CD4-positive, alpha-beta memory T cell (primary cell): Measurements from ENCODE around the gene GRHL1. TPM values are rescaled to one million over a fixed set of nuclear protein-coding genes. Genes with fewer than 3 reads are reported as not detected.

Experiments used
- CTCF ChIA-PET: fragments of 350-600 bp; sonication (Branson Sonifier 250); formaldehyde crosslinking; loops from one replicate; lab custom pipeline; 2021; ENCODE audit warnings: inconsistent platforms; ENCODE audit not compliant: partially characterized antibody; lab: Charles Lee
- POLR2A ChIA-PET: fragments of 350-600 bp; sonication (Branson Sonifier 250); formaldehyde crosslinking; loops from one replicate; lab custom pipeline; 2021; ENCODE audit not compliant: partially characterized antibody; lab: Charles Lee
- DNase-seq, 5 donors: peaks; one replicate each; pipeline versions ENCODE4 v3.0.0 to v3.0.0-alpha.2; 2020 to 2022; ENCODE audit warnings: mixed read lengths in 1 of 5
- H3K27ac ChIP-seq: one replicate; pipeline ENCODE4 v1.7.0; 2013; ENCODE audit warnings: low read depth, low read length
- H3K27me3 ChIP-seq: 2 replicates; pipeline ENCODE4 v1.7.0; 2013; ENCODE audit warnings: mild to moderate bottlenecking, low read length, moderate library complexity; ENCODE audit not compliant: insufficient read depth
- H3K36me3 ChIP-seq: 2 replicates; pipeline ENCODE4 v1.7.0; 2013; ENCODE audit warnings: mild to moderate bottlenecking, low read length, moderate library complexity; ENCODE audit not compliant: insufficient read depth
- H3K4me1 ChIP-seq: 2 replicates; pipeline ENCODE4 v1.7.0; 2013; ENCODE audit warnings: mild to moderate bottlenecking, low read length, moderate library complexity; ENCODE audit not compliant: insufficient read depth
- H3K4me3 ChIP-seq, 2 donors: one replicate each; pipeline ENCODE4 v1.7.0; 2013; ENCODE audit warnings: low read length in 2 of 2, mild to moderate bottlenecking in 1 of 2
- H3K9me3 ChIP-seq, 2 donors: one replicate each; pipeline ENCODE4 v1.7.0; 2013; ENCODE audit warnings: low read length in 2 of 2, control low read depth in 1 of 2; ENCODE audit not compliant: control insufficient read depth in 1 of 2
- H3K27ac Mint-ChIP-seq, 7 donors: one replicate each; pipeline ENCODE4 v1.8.0; 2020 to 2021; ENCODE audit warnings: mixed read lengths in 7 of 7, mild to moderate bottlenecking in 6 of 7, inconsistent platforms in 3 of 7, moderate library complexity in 3 of 7
- H3K27me3 Mint-ChIP-seq, 2 donors: one replicate each; pipeline ENCODE4 v1.8.0; 2020 to 2021; ENCODE audit warnings: mixed read lengths in 2 of 2
- H3K36me3 Mint-ChIP-seq, 2 donors: one replicate each; pipeline ENCODE4 v1.8.0; 2020 to 2021; ENCODE audit warnings: mixed read lengths in 2 of 2, inconsistent platforms in 1 of 2, mild to moderate bottlenecking in 1 of 2
- H3K4me1 Mint-ChIP-seq, 4 donors: one replicate each; pipeline ENCODE4 v1.8.0; 2020 to 2021; ENCODE audit warnings: mixed read lengths in 4 of 4, mild to moderate bottlenecking in 1 of 4
- H3K4me3 Mint-ChIP-seq, 8 donors: one replicate each; pipeline ENCODE4 v1.8.0; 2020 to 2021; ENCODE audit warnings: mixed read lengths in 8 of 8, mild to moderate bottlenecking in 7 of 8, moderate library complexity in 6 of 8, inconsistent platforms in 3 of 8
- H3K9me3 Mint-ChIP-seq, 8 donors: one replicate each; pipeline ENCODE4 v1.8.0; 2020 to 2021; ENCODE audit warnings: mixed read lengths in 8 of 8, mild to moderate bottlenecking in 5 of 8, inconsistent platforms in 3 of 8, moderate library complexity in 1 of 8
- intact Hi-C: fragments of 100-400 bp; cut with micrococcal nuclease; formaldehyde crosslinking; loops from one replicate; pipeline ENCODE4 v1.15.1; 2023
- polyA plus RNA-seq, 2 donors: library from polyadenylated mRNA; unstranded; fragments of 300-500 nt; fragmentation: Illumina TruSeq; gene quantifications; one replicate each; pipeline ENCODE4 v1.2.3, GENCODE V29; 2021
- total RNA-seq, 2 experiments: library from RNA; stranded (reverse); gene quantifications; one replicate each; pipeline ENCODE4 v1.2.3, GENCODE V29; 2021

Gene GRHL1
- total and polyA plus RNA-seq, 4 experiments from 2014 or later: 0.14 to 0.49 (median 0.33) TPM

GRCh38 chr2:9988320-9988719 is 36.8 kb downstream of the GRHL1 start:
- Histone ChIP-seq H3K36me3 (no peaks in the 10 kb centered on the region), H3K9me3 (no peaks in the 10 kb centered on the region), H3K27me3 (no peaks in the 10 kb centered on the region), H3K4me1 (peaks cover 8% of the 10 kb centered on the region), H3K4me3 (no peak overlapping the region), H3K27ac (no peak overlapping the region)
- no peaks in the 10 kb centered on the region for H3K9me3 Mint-ChIP-seq
- DNase-seq: no peak
- ChIA-PET CTCF (interaction anchor here (1.8 to 12.3 kb wide), 2 partner anchors 60 to 173 kb away, joined by 4 to 431 read pairs; partner anchors contain the start of gene KLF11), POLR2A (no interaction called here)
- no peaks in the 10 kb centered on the region for H3K36me3 Mint-ChIP-seq
- H3K27ac Mint-ChIP-seq: no peak overlapping the region
- no peak overlapping the region for H3K4me3 Mint-ChIP-seq
- no peaks in the 10 kb centered on the region for H3K27me3 Mint-ChIP-seq
- H3K4me1 Mint-ChIP-seq: peaks cover 4 to 7% (median 6%) of the 10 kb centered on the region in 4 donors
- intact Hi-C loops: loop anchor here (10.0 kb wide), 1 partner anchor 446 kb away; no protein-coding TSS in a partner anchor

GRCh38 chr2:9990736-9991135 is 39.2 kb downstream of the GRHL1 start:
- no peak overlapping the region for H3K27ac ChIP-seq
- CTCF ChIA-PET: interaction anchor here (1.3 to 12.3 kb wide), 2 partner anchors 10 to 57 kb away, joined by 5 to 431 read pairs; partner anchors contain the start of gene KLF11
- H3K4me1 Mint-ChIP-seq: peaks cover 0 to 11% (median 3%) of the 10 kb centered on the region in 4 donors
- intact Hi-C loops: no loop called here
- no peaks in the 10 kb centered on the region for H3K36me3 ChIP-seq
- no peaks in the 10 kb centered on the region for H3K27me3 ChIP-seq
- no peaks in the 10 kb centered on the region for H3K9me3 ChIP-seq
- no peaks in the 10 kb centered on the region for H3K27me3 Mint-ChIP-seq
- H3K9me3 Mint-ChIP-seq: no peaks in the 10 kb centered on the region
- no peak overlapping the region for H3K4me3 Mint-ChIP-seq
- H3K36me3 Mint-ChIP-seq: no peaks in the 10 kb centered on the region
- no peak overlapping the region for H3K27ac Mint-ChIP-seq
- POLR2A ChIA-PET: no interaction called here
- no peak for DNase-seq
- no peaks in the 10 kb centered on the region for H3K4me1 ChIP-seq
- H3K4me3 ChIP-seq: no peak overlapping the region

GRCh38 chr2:9991221-9991620 is 39.7 kb downstream of the GRHL1 start:
- Histone ChIP-seq H3K27ac (no peak overlapping the region), H3K27me3 (no peaks in the 10 kb centered on the region), H3K36me3 (no peaks in the 10 kb centered on the region), H3K9me3 (no peaks in the 10 kb centered on the region), H3K4me3 (no peak overlapping the region), H3K4me1 (no peaks in the 10 kb centered on the region)
- Mint-ChIP-seq H3K27me3 (peaks cover 0 to 2% of the 10 kb centered on the region in 2 donors), H3K4me3 (no peak overlapping the region), H3K4me1 (peaks cover 0 to 11% (median 3%) of the 10 kb centered on the region in 4 donors), H3K9me3 (no peaks in the 10 kb centered on the region), H3K27ac (no peak overlapping the region), H3K36me3 (no peaks in the 10 kb centered on the region)
- ChIA-PET CTCF (interaction anchor here (1.3 to 12.3 kb wide), 2 partner anchors 10 to 57 kb away, joined by 5 to 431 read pairs; partner anchors contain the start of gene KLF11), POLR2A (no interaction called here)
- DNase-seq: no peak
- intact Hi-C loops: no loop called here

GRCh38 chr2:9991829-9992273 is 40.4 kb downstream of the GRHL1 start:
- intact Hi-C loops: no loop called here
- CTCF ChIA-PET: interaction anchor here (0.9 to 12.3 kb wide), 3 partner anchors 43 to 81 kb away, joined by 3 to 431 read pairs (median 3); partner anchors contain the start of gene KLF11
- H3K4me3 Mint-ChIP-seq: no peak overlapping the region

GRCh38 chr2:9992427-9993187 is 41.1 kb downstream of the GRHL1 start:
- intact Hi-C loops: no loop called here
- Histone ChIP-seq H3K4me1 (no peaks in the 10 kb centered on the region), H3K4me3 (no peak overlapping the region), H3K27ac (no peak overlapping the region), H3K27me3 (no peaks in the 10 kb centered on the region), H3K36me3 (no peaks in the 10 kb centered on the region), H3K9me3 (no peaks in the 10 kb centered on the region)
- peaks cover 0 to 2% of the 10 kb centered on the region in 2 donors for H3K27me3 Mint-ChIP-seq
- ChIA-PET POLR2A (no interaction called here), CTCF (interaction anchor here (0.9 to 12.3 kb wide), 5 partner anchors 7 to 80 kb away, joined by 3 to 431 read pairs (median 3); partner anchors contain the start of gene KLF11)
- no peak overlapping the region for H3K27ac Mint-ChIP-seq
- H3K4me1 Mint-ChIP-seq: peaks cover 0 to 11% (median 3%) of the 10 kb centered on the region in 4 donors
- DNase-seq: no peak
- no peak overlapping the region for H3K4me3 Mint-ChIP-seq
- no peaks in the 10 kb centered on the region for H3K9me3 Mint-ChIP-seq
- H3K36me3 Mint-ChIP-seq: no peaks in the 10 kb centered on the region

More at GRCh38 chr2:9991829-9992273, 40.4 kb downstream of the GRHL1 start:
- H3K27ac ChIP-seq: no peak overlapping the region
- Mint-ChIP-seq H3K36me3 (no peaks in the 10 kb centered on the region), H3K9me3 (no peaks in the 10 kb centered on the region), H3K27me3 (peaks cover 0 to 2% of the 10 kb centered on the region in 2 donors), H3K4me1 (peaks cover 0 to 11% (median 3%) of the 10 kb centered on the region in 4 donors), H3K27ac (no peak overlapping the region)
- no peaks in the 10 kb centered on the region for H3K27me3 ChIP-seq
- POLR2A ChIA-PET: interaction anchor here (0.6 kb wide), 1 partner anchor 80 kb away, joined by 3 read pairs; no protein-coding TSS in a partner anchor
- DNase-seq: no peak
- no peak overlapping the region for H3K4me3 ChIP-seq
- no peaks in the 10 kb centered on the region for H3K9me3 ChIP-seq
- H3K36me3 ChIP-seq: no peaks in the 10 kb centered on the region
- no peaks in the 10 kb centered on the region for H3K4me1 ChIP-seq

GRCh38 chr2:9993488-9994165 is 42.1 kb downstream of the GRHL1 start:
- Histone ChIP-seq H3K9me3 (no peaks in the 10 kb centered on the region), H3K27me3 (no peaks in the 10 kb centered on the region), H3K4me1 (no peaks in the 10 kb centered on the region), H3K36me3 (no peaks in the 10 kb centered on the region), H3K4me3 (no peak overlapping the region), H3K27ac (no peak overlapping the region)
- no peaks in the 10 kb centered on the region for H3K36me3 Mint-ChIP-seq
- ChIA-PET POLR2A (no interaction called here), CTCF (interaction anchor here (0.8 to 5.2 kb wide), 3 partner anchors 8 to 55 kb away, joined by 3 to 42 read pairs (median 3); no protein-coding TSS in a partner anchor)
- H3K27ac Mint-ChIP-seq: peak overlapping the region in 1 of 7 donors; percentile 22
- peaks cover 0 to 2% of the 10 kb centered on the region in 2 donors for H3K27me3 Mint-ChIP-seq
- no peaks in the 10 kb centered on the region for H3K9me3 Mint-ChIP-seq
- no peak overlapping the region for H3K4me3 Mint-ChIP-seq
- no peak for DNase-seq
- intact Hi-C loops: no loop called here
- peaks cover 0 to 11% (median 3%) of the 10 kb centered on the region in 4 donors for H3K4me1 Mint-ChIP-seq

DNA sequence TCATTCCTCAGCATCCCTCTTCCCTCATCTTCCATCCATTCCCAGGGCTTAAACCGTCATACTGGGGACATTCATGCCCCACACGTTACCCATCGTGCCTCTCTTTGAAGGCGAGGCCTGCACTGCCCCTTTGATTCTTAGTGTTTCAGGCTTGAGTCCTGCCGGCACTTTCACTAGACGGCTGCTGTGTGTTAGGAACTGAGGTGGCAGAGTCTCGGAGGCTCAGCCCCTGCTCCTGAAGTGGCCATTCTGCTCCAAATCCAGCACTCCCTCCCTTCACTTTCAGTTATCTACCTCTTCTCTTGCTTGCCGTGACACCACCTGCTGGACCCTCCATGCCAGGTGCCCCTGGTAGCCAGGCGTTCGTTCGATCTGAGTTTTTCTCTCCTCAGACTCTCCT is 43.0 kb downstream of the GRHL1 start:
- H3K9me3 Mint-ChIP-seq: no peaks in the 10 kb centered on the region
- no peaks in the 10 kb centered on the region for H3K36me3 ChIP-seq
- peaks cover 0 to 11% (median 3%) of the 10 kb centered on the region in 4 donors for H3K4me1 Mint-ChIP-seq
- intact Hi-C loops: no loop called here
- H3K9me3 ChIP-seq: no peaks in the 10 kb centered on the region
- H3K27me3 ChIP-seq: no peaks in the 10 kb centered on the region
- H3K27me3 Mint-ChIP-seq: peaks cover 0 to 2% of the 10 kb centered on the region in 2 donors
- H3K27ac ChIP-seq: no peak overlapping the region
- peak overlapping the region in 1 of 7 donors; percentile 27 for H3K27ac Mint-ChIP-seq
- H3K4me3 Mint-ChIP-seq: no peak overlapping the region
- no peaks in the 10 kb centered on the region for H3K4me1 ChIP-seq
- ChIA-PET POLR2A (no interaction called here), CTCF (interaction anchor here (5.2 kb wide), 1 partner anchor 9 kb away, joined by 42 read pairs; no protein-coding TSS in a partner anchor)
- no peaks in the 10 kb centered on the region for H3K36me3 Mint-ChIP-seq
- H3K4me3 ChIP-seq: no peak overlapping the region
- DNase-seq: no peak
